NCI-H1048 (cell line): ENCODE measurements around the gene ZNF525.
"Not testable (repeated sequence)": the region's sequence is repeated elsewhere in the genome, so short reads cannot be mapped to it uniquely, and the experiment has no call there.

Source experiments
- DNase-seq: peaks from one replicate; lab custom pipeline; 2025; lab: John Stamatoyannopoulos, UW

The ZNF525 gene

GRCh38 chr19:53365134-53365898 lies at the start of gene ZNF525:
ZNF525 (plus strand) TSS chr19:53365705; CDS start chr19:53372282, 6,577 bp downstream.
- peak; percentile 87 for DNase-seq

- no peak for DNase-seq
Measured at GRCh38 chr19:53328967-53329366, 36.5 kb upstream of the ZNF525 start.

GRCh38 chr19:53332484-53332883 lies 33.0 kb upstream of the ZNF525 start:
- no peak for DNase-seq

GRCh38 chr19:53333066-53333462 lies 32.4 kb upstream of the ZNF525 start:
- no peak for DNase-seq

DNA sequence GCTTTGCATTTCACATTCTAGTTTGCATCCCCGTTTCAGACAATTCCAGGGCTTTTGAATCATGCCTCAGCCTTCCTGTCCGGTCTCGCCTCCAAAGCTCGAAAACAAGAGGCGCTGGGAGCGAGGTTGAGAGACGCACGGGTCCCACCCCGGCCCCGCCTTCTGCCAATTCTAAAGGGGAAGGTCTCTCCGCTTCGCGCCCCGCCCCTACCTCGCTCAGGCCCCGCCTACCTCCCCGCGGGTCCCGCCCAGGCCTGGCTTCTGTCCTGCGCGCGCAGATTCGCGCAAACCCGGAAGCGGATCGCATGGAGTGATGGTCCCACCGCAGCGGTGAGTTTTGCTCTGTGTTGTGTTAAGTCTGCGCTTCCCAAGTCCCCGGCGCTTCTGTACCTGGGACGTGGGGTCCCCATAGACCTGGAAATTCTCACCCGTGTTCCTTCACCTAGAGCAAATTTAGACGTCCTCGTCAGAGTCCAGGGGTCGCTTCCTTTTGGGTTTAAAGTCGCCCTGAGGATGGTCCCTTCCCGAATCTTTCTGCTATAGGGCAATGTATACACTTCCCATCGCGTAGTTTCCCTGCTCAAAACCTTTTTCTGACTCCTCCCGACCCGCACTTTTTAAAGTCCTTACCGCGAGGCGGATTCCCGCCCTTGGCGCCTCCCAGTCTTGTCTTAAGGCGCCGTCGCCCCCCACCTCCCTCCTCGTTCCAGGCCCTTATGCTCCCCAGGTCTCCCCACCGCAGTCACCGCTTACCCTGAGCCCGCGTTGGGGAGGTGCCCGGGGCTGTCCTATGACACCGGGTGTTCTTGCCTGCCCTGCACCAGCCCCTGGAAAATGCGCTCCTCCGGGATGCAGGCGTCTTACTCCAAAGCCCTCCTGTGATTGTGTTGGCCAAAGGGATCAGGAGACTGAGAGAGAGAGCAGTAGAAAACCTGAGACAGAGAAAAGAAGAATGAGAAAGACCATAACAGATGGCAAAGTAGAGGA lies 31.7 kb upstream of the ZNF525 start, which contains the start of gene ZNF845:
Gene ZNF845, plus strand, starts transcription at position 287 of the 987 bp plus-strand sequence. CDS start 7,559 bp downstream, outside the sequence.
- DNase-seq = peak; percentile 72

DNA sequence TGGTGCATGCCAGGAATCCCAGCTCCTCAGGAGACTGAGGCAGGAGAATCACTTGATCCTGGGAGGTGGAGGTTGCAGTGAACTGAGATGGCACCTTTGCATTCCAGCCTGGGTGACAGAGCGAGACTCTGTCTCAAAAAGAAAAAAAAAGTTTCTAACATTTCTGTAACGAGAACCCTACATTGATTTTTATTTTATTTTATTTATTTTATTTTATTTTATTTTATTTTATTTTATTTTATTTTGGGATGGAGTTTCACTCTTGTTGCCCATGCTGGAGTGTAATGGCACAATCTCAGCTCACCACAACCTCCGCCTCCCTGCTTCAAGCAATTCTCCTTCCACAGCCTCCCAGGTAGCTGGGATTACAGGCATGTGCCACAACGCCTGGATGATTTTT lies 21.1 kb upstream of the ZNF525 start:
- DNase-seq = not testable (repeated sequence)

DNA sequence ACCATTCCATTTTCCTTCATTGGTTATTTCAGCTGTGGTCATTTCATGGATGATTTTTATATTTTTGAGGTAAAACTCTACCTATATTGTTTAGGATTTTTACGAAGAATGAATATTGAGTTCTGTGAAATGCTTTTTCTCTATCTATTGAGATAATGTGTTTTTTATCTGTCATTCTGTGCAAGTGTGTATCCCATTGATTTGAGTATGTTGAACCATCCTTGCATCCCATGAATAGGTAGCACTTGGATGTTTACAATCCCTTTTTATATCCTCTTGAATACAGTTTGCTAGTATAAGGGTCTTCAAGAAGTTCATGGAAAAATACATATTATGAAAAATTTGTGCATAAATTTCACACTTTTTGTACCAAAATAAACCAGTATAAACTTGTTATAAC lies 9.8 kb upstream of the ZNF525 start:
- no peak for DNase-seq

GRCh38 chr19:53357821-53358581 lies 7.5 kb upstream of the ZNF525 start:
- no peak for DNase-seq

DNA sequence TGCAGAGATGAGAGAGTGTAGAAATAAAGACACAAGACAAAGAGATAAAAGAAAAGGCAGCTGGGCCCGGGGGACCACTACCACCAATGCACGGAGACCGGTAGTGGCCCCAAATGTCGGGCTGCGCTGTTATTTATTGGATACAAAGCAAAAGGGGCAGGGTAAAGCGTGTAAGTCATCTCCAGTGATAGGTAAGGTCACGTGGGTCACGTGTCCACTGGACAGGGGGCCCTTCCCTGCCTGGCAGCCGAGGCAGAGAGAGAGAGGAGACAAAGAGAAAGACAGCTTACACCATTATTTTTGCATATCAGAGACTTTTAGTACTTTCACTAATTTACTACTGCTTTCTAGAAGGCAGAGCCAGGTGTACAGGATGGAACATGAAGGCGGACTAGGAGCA lies 5.4 kb upstream of the ZNF525 start:
- DNase-seq = not testable (repeated sequence)

- DNase-seq = no peak
Measured at GRCh38 chr19:53365899-53366493, 491 bp downstream of the ZNF525 start.

DNA sequence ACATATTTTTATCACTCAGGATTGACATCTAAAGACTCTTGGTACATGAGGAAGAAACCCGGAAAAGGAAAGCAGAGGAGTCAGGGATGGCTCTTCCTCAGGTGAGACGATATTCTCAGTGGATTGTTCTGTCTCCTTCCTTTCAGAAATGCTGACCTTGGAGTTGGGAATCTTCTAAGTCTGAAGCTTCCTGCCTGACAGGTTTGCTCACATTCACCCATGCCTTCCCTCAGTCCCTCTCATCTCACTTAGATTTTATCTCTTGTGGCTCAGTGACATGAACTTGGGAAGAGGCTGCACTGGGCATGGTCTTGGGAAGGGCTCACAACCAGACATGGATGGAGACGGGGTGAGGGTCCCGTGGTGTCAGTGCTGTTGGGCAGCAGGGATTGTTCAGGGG lies 6.7 kb downstream of the ZNF525 start:
- no peak for DNase-seq

GRCh38 chr19:53374288-53374687 lies 8.8 kb downstream of the ZNF525 start:
- no peak for DNase-seq

DNA sequence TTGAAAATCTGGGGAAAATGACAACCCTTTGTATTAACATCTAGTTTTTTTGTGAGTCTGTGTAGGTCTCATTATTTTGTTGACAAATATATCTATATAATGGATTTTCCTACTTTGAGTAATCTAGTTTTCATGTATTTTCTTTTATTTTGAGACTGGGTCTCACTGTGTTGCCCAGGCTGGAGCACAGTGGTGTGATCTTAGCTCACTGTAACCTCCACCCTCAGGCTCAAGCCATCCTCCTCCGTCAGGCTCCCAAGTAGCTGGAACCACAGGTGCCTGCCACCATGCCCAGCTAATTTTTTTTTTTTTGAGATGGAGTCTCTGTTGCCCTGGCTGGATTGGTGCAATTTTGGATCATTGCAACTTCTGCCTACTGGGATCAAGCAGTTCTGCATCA lies 9.2 kb downstream of the ZNF525 start:
- no peak for DNase-seq

- DNase-seq = no peak
Measured at GRCh38 chr19:53381376-53381775, 15.9 kb downstream of the ZNF525 start.

GRCh38 chr19:53388168-53388567 lies 22.7 kb downstream of the ZNF525 start:
- no peak for DNase-seq

GRCh38 chr19:53388904-53389303 lies 23.4 kb downstream of the ZNF525 start:
- DNase-seq = no peak

- no peak for DNase-seq
Measured at GRCh38 chr19:53389571-53389970, 24.1 kb downstream of the ZNF525 start.

DNA sequence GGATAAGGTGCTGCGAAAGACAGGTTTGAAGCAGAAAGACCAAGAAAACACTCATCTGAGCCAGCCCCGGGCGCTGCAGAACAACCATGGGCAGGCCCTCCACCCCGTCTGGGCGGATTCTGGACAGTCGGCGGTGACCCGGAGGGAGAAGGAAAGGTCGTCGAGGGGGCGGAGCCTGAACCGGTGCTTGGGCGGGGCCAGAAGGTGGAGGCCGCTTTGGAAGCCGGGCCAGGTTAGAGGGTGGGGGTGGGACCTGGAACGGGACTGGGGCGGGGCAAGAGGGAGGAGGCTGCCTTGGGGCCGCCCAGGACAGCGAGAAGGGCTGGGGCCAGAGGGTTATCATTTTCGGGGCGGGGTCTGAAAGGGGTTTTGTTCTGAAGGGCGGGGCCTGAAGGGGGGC lies 24.5 kb downstream of the ZNF525 start:
- no peak for DNase-seq

DNA sequence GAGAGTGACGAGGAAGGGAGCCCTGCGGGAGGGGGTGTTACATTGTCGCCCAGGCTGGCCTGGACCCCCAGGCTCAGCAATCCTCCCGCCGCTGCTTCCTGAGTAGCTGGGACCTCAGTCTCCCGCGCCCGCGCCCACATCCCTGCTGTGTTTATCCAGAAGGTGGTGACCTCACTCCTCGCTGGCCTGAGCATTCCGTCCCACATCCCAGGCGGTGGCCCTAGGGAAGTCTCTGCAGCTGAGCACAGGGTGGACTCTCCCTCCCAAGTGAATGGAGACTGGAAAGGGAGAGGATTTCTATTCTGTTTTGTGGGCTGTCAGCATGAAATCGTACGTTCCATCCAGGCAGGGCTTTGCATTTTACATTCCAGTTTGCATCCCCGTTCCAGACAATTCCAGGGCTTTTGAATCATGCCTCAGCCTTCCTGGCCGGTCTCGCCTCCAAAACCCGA lies 29.0 kb downstream of the ZNF525 start:
- DNase-seq = no peak

DNA sequence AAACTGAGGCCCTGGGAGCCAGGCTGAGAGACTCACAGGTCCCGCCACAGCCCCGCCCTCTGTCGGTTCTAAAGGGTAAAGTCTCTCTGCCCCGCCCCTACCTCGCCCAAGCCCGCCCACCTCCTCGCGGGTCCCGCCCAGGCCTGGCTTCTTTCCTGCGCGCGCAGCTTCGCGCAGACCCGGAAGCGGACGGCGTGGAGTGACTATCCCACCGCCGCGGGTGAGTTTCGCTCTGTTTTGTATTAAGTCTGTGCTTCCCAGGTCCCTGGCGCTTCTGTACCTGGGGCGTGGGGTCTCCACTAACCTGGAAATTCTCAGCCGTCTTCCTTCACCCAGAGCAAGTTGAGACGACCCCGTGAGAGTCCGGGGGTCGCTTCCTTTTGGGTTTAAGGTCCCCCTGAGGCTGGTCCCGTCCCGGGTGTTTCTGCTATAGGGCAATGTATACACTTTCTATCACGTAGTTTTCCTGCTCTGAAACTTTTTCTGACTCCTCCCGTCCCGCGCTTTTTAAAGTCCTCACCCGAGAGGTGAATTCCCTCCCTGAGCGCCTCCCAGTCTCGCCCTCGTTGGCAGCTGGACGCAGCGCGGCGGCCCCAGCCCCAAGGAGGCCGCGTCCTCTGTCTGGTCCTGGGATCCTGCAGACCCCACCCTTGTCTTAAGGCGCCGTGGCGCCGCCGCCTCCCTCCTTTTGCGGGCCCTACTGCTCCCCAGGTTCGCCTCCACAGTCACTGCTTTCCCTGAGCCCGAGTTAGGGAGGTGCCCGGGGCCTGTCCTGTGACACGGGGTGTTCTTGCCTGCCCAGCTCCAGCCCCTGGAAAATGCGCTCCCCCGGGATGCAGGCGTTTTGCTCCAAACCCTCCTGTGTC lies 29.7 kb downstream of the ZNF525 start, which contains the start of gene ZNF765:
Gene ZNF765, plus strand, starts transcription at position 176 of the 866 bp plus-strand sequence. CDS start 2,867 bp downstream, outside the sequence.
- peak; percentile 72 for DNase-seq
